ENCODE results near the gene IRF2.

IRF2 gene

DNA sequence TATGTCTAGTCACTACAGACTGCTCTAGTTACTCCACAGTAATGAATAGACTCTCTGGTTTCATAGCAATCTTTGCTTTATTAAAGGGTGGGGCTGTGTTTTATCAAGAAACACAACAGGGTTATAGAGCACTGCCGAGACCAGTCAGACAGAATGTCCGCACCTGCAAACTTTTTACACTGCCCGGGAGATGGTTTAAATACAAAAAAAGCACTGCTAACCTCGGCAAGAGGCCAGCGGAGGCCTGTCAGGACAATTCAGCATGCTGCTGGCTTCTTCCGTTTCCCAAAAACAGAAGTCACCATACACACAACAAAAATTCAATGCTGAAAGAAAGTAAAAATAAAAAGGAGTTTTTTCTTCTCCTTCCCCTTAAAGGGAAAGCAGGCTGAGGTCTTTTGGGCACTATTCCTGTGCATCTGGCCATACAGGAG, 67.4 kb downstream of the IRF2 start:
- no peak for DNase-seq

DNA sequence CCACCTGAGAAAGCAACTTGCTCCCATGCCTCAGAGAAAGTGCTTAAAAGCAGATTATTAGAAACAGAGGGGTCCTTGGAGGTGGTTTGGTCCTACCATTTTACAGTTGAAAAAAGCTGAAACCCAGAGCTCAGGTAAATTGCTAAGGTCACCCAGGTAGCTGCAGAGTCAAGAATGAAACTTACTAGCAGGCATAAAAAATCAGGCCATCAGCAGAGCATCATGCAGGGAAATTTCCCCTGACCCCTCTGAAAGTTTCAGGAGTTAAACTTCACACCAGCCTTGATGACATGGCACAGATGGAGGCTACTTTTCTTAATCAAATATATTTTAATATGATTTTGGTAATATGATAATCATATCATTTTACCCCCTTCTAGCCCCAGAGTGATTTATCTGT, 70.3 kb downstream of the IRF2 start:
- DNase-seq: no peak

DNA sequence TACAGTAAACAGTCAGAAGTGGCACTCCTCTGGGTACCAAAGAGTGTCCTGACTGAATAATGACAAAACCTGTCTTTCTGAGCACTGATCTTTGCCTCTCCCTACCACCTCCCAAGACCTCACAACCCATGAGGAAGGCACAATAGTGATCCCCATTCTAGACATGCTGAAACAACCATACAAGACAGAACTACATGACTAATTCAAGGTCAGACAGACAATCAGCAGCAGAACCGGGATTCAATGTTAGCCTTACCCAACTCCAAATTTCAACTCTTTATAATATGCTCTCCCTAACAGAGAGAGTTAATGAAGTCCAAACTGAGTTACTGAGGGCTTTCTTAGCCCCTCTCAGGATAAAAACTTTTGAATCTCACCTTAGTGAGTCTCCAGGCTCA, 71.0 kb downstream of the IRF2 start:
- DNase-seq: no peak

DNA sequence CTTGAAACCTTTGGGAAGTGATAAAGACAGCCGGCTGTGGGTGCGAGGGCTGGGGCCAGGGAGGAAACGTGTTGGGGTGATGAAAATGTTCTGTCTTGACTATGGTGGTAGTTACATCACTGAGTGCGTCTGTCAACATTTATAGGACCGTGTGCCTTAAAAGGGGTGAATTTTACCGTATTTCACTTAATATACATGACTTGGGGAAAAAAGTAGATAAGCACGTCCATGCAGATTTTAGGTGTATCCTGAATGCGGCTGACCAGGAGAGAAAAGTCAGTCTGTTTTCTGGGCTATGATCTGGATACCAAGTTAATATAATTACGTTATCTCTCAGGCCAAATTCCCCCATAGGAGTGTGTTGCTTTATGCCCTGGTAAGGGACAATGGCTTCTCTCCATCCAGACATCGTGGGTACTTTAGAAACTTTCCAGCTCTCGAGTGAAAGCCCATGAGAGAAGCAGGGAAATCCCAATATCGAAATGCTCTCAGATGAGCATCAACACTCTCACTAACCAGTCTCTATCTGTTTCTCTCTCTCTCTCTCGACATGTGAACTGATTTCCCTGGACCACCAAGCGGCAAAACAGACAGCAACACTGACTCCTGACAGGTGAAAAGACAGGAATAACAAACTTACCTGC, 71.5 kb downstream of the IRF2 start:
- no peak for DNase-seq

DNA sequence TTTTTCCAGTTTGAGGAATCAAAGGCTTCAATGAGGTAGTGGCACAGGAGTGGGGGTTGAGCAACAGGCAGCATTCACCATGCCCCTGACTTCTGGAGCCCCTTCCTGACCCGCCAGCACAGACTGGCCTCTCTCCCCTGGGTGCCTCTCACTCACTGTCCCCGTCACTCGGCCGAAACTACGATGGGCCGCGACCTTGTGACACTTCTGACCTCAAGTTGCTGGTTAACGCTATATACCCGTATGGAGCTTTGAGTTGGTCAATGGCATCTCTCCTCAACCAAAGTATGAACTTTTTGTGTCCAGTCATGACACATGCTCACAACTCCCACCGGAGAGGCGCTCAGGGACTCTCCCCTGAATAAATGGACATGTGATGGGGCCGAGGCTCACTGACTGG, 72.1 kb downstream of the IRF2 start:
- DNase-seq: no peak

DNA sequence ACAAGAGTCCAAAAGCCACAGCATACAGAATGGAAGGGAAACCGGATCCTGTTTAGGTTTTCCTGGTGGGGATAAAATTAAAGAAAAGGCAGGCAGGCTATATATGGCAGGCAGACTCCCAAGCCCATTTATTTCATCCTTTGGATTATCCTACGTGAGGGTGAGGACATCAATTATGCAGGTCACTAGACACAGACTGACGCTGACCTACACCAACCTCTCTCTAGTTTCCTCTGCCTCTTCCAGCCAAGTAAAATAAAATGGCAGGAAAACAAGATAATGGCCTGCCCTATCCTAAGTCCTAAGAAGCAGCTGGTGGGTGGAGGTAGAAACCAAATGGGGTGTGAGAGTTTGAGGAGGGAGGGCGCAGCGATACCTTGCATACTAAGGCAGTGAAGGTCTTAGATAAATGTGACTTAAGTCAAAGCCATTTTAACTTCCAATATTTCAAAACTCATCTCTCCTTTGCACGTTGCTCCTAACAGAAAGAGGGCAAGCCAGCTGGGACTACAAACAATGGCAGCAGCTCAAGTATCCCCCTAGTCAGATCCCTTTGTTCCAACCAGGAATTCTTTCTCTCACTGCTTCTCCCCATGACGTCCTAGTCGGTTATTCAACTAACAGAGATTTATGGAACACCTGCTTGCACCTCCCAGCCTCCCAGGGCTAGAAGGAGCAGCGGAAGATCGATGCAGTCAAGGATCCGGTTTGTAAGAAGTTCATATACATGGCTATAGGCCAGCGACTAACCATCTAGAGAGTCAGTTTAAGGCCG, 72.8 kb downstream of the IRF2 start:
- no peak for DNase-seq

DNA sequence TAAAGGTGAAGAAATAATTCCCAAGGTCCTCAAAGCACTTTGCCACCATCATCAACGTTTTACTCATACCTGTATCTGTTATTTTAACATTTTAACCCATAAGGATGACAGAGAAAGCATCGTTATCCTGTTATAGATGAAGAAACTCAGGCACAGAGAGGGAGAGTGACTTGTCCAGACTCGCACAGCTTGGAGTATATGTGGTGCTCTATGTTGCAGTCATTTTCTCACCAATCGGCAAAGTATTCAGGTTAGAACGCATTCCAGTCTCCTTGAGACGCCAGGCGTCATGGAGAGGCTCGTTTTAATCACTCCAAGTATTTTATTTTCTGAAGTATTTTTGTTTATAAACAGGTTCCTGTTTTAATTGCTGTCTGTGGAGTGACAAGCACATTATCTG, 73.5 kb downstream of the IRF2 start:
- no peak for DNase-seq

DNA sequence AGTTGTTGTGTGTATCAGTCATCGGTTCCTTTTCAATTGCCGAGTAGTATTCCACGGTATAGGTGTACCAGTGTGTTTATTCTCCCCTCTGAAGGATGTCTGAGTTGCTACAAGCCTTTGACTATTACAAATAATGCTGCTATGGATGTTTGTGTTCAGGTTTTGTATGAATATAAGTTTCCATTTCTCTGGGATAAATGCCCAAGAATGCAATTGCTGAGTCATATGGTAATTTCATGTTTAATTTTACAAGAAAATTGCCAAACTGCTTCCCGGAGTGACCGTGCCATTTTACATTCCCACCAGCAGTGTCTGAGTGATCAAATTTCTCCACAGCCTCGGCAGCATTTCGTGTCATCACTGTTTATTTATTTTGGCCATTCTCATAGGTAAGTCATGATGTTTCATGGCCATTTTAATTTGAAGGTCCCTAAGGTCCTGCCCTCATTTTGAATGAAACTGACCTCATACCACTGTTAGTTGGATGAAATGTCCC, 73.9 kb downstream of the IRF2 start:
- no peak for DNase-seq

DNA sequence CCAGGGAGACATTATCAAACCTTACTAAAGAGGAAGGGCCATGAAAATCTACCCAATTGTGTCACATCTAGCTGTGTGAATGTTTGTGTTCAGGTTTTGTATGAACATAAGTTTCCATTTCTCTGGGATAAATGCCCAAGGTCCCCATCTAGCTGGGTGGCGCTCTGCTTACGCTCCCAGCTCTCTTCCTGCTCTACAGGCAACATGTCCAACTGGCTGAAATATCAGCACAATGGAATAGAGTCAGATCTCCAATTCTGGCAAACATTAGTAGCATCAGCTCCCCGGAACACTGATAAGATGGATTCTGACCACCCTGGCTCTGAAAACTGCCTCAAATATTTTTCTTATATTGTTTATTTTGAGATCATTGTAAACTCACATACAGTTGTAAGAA, 74.8 kb downstream of the IRF2 start:
- no peak for DNase-seq

DNA sequence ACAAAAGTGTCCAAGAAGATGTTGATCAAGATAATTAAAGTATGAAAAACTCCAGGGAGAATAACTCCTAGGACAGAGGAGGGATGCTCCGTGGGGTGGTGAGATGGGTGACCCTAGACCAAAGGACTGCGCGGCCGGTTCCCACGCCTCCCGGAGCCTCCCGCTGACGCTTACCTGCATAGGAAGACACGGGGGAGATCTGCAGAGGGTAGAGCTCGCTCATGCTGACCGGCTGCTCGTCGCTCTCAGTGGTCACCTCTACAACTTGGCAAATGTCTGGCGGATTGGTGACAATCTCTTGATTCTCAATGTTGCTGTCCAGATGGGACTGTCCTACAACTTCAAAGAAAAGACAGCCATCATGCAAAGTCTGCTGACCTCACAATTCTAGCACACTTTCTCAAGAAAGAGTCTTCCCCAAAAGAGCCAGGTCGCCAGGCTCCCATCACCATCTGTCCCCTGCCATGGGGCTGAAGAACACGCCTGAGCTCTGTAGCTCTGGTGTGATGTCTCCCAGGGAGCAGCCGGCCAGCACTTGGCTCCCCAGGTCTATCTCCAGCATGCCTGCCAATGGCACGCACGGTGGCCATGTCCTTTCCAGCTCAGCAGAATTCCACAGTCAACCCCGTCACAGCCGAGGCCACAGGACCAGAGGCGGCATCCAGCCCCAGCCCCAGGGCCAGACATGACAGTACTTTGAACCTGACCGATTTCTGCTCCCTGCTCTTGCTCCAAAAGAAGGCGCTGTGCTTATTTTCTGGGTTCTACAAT, 75.4 kb downstream of the IRF2 start:
- DNase-seq: no peak

DNA sequence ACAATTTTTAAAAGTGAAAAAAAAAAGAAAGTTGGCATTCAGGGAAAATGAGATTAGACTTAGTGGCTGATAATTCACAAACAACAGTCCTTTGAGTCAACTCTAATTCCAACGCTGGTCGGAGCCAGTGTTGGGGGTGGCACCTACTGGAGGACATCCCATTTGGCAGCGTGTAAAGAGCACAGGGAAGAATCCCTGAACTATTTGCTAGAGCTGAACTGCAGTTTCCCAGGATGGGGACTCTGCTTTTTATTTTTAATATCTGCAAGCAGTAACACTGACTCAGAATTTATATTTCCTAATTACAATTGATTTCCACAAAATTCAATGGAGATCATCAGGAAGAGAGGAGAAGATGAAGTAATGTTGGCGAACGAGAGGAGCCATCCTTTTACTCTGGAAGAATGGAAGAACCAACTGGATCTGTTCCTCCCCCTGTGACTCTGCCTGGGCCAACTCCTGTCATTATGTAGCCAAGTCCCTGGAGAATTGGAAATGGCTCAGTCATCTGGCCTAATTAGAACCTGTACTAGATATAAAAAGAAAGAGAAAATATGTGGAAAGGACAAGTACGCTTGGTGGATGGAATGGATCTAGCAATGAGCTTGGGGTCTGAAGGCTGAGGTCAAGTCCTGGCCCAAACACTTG, 76.7 kb downstream of the IRF2 start:
- DNase-seq: no peak

DNA sequence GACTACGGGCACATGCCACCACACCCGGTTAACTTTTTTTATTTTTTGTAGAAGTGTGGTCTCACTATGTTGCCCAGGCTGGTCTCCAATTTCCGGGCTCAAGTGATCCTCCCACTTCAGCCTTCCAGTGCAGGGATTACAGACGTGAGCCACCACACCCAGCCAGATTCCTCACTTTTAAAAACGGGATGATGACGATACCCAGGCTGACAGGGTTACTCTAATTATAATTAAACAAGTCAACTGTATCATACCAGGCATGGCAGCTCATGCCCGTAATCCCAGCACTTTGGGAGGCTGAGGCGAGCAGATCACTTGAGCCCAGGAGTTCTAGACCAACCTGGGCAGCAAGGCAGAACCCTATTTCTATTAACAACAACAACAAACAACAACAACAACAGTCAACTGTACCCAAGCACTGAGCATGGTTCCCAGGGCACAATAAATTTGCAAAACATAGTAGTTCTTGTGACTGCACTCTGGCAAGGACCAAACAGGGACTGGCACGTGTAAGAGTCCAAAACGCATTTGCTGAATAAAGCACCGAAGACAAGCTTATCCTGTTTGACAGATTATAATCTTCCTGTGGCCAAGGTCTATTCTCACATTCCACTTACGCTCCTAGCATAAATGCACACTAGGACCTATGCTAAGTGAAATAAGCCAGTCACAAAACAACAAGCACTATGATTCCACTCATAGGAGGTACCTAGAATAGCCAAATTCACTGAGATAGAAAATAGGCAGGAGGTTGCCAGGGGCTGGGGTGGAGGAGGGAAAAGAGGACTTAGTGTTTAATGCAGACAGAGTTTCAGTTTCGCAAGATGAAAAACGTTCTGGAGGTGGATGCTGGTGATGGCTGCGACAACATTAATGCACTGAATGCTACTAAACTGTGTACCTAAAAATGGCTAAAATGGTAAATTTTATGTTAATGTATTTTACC, 77.5 kb downstream of the IRF2 start:
- DNase-seq: no peak

DNA sequence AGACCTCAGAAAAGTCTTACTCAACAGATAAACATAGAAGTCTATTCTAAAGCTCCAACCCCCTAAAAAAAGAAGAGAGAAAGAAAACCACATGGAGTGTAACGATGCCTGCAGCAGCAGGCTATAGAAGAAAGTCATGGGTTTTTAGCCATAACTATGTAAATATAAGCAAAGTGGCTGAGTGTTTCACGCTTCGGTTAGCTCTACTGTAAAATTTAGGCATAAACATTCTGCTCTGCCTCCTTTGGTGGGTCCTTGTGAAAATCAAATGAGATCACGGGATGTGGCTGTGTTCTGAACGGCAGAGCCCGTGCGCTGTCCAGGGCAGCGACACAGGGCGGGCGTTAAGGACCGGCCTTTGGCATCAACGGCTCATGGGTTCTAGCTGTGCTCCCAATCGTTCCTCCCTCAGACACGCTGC, 78.4 kb downstream of the IRF2 start:
- no peak for DNase-seq

DNA sequence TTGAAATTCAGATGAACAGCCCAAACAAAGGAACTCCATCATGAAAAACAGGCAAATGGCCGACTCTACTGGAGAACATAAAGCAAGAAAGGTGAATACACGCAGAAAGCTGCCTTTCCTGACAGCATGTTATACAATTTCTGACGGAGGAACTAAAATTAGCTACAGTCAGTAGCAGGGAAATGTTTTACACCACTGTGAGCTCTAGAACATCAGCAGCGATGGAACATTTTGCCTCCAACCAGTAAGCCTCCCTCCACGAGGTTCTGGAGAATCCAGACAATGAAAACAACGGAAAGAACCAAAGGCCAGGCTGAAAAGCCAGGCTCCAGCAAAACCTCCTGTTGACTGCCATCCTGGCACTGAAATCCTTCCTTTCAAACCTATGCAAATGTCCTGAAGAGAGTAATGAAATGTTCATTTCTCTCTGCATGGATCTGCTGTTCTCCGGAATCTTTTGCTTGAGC, 78.9 kb downstream of the IRF2 start:
- DNase-seq: no peak

DNA sequence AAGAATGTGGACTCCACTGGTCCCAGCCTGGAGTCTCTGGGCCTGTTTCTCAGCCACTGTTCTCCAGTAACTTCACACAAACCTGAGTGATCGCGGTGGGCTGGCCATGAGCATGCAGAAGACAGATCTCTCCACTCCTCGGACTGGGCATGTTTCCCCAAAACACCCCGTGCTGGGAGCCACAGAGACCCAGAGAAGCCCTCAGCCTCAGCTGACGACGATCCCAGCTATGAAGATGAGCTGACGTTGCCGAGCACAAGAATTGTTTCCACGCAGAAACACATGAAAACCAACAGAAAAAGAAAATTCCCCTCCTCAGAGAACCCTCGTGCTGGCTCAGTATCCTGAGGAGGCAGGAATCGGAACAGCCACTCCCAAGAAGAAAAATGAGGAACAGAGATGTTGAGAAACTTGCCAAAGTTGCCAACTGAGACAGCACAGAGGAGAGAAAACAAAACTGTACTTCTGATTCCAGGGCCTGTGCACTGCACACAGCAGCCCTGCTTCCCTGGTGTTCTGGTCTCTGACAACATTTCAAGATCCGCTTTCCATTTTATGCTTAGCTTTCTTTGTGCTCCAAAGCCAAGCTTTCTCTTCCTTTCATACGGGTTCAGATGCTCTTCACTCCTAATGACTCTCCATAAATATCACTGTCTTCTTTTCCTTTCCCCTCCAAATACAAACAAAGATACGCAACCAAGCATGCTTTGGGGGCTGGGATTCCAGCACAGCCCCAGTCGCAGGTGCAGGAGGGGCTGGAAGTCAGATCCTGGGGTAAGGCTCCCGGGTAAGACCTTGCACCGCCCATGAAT, 81.4 kb downstream of the IRF2 start:
- DNase-seq: peak; percentile 38

DNA sequence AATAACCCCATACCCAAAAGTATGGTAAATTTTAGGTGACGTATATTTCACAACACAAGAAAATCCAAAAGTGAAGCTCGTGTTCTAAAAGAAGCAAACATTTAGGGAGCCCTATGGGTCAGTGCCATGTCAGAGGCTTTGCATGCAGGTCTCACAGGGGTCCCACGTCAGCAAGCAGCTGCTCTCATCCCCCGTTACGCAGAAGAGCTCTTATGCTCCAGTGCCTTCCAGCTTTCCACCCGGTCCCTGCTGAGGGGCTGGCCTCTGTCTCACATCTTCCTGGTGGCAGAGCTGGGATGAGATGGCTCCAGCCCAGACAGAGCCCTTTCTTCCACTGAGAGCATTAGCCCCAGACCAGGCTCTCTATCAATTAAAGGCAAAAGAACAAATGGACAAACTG, 82.0 kb downstream of the IRF2 start:
- DNase-seq: no peak

DNA sequence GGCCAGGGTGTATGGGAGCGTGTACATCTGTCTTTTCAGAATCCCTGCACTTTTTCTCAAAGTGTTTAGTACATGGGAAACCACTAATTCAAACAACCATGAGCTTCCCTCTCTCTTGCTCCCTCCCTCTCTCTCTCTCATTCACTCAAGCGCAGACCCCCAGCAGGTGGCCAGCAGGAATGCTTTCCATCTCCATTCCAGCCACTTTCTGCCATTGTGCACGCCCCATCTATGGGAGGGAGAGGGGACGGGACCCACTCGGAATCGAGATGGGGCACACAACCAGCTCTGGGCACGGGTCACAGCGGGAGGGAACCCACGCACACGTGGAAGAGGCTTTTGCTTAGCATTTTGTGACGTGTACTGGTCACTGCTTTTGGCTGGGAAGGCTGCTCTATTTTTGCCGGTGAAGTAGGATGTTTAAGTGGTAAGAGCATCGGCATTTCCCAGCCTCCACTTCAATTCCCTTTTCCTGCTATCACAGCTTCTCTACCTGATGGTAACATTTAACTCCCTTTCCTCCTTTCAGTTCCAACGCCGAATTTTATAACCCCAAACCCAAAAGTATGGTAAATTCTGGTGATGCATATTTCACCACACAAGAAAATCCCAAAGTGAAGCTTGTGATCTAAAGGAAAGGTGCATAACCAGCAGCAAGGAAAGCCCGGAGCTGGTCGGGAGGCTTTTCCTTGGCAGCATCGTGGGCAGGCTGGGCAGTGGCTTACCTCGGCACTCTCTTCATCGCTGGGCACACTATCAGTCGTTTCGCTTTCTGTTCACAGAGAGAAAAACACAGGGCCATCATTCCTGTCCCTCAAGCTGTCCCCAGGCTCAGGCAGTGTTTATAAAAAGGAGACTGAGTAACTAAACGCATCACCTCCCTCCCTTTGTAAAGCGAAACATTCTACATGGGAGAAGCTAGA, 84.1 kb downstream of the IRF2 start:
- no peak for DNase-seq

DNA sequence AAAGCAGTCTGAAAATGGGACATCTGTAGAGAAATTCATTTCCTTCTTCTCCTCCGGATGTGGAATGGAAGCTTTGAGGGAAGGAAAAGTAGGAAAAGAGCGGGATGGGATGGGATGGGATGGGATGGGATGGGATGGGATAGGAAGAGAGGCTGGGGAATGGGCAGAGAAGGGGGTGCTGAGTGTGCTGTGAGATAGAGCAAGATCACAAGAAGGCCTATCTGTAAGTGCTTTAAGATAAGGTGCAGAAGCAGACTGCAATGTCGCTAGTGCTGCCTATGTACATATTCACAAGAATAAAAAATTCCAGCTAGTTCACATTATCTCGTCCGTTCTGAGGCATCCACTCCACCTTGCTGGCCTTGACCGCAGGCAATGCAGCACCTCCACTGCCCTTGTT, 86.2 kb downstream of the IRF2 start:
- DNase-seq: no peak

DNA sequence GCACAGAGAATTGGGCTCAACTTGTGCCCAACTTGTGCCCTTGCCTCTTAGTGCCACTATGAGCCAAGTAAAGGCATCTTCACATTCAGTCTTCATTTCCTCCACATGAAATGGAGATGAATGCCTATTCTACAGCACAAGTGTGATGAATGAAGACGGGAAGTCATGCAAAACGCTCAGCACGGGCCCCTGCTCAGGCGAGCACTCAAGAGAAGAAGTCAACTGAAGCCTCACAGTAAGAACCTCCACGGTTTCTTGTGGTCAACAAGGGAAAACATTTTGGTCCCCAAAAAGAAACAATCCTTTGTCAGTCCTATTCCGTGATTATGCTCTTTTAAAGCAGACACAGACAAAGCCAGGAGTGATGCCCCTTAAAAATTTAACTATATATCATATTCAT, 87.0 kb downstream of the IRF2 start:
- no peak for DNase-seq

DNA sequence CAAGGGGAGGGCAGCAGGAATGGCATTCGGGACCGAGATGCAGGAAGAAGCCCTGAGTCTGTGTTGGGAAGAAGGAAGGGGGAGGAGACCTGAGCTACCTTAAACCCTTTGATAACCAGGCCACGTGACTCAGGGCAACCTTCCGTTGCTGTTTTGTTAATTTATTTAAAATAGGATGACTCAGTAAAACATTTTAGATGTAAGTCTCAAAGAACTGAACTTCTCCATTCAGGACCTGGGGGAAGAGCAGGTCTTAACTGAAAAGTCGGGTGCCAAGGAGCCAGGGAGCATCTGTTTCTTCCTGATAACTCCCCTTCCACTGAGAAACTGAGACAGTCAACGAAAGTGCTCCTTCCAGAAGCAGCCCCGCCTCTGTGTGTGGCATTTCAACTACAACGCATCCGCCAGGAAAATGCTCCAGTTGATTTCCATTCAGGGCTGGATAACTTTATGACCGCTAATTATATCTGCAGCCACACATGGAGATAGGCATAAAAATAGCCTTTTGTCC, 88.0 kb downstream of the IRF2 start:
- DNase-seq: no peak
